Fibroblast of skin of left biceps (primary cell): ENCODE results near the gene MAP2K2.

Experiments
- DNase-seq, 2 experiments: peaks; one replicate each; pipeline ENCODE4 v3.0.0-alpha.2; 2013; ENCODE audit warnings: low read depth in 2 of 2

The MAP2K2 gene

GRCh38 chr19:4060621-4061177 is 63.2 kb downstream of the MAP2K2 start:
- no peak for DNase-seq

GRCh38 chr19:4059891-4060620 is 63.9 kb downstream of the MAP2K2 start:
- no peak for DNase-seq

- no peak for DNase-seq
Observed at GRCh38 chr19:4059453-4059871, 64.5 kb downstream of the MAP2K2 start.

- DNase-seq = no peak
Observed at GRCh38 chr19:4058693-4059452, 65.0 kb downstream of the MAP2K2 start.

- peak; percentile 15 to 20 for DNase-seq
Observed at GRCh38 chr19:4057931-4058692, 65.8 kb downstream of the MAP2K2 start.

- no peak for DNase-seq
Observed at GRCh38 chr19:4055209-4055552, 68.7 kb downstream of the MAP2K2 start.

GRCh38 chr19:4054441-4055208 is 69.3 kb downstream of the MAP2K2 start:
- DNase-seq = no peak

GRCh38 chr19:4053423-4054324 is 70.2 kb downstream of the MAP2K2 start:
- no peak for DNase-seq

GRCh38 chr19:4052993-4053422 is 70.9 kb downstream of the MAP2K2 start:
- no peak for DNase-seq

- no peak for DNase-seq
Observed at GRCh38 chr19:4052114-4052992, 71.6 kb downstream of the MAP2K2 start.

- no peak for DNase-seq
Observed at GRCh38 chr19:4051175-4052101, 72.5 kb downstream of the MAP2K2 start.

GRCh38 chr19:4049432-4049831 is 74.5 kb downstream of the MAP2K2 start:
- DNase-seq = no peak

- DNase-seq = no peak
Observed at GRCh38 chr19:4046946-4047683, 76.8 kb downstream of the MAP2K2 start.

GRCh38 chr19:4046362-4046691 is 77.6 kb downstream of the MAP2K2 start:
- no peak for DNase-seq

GRCh38 chr19:4045597-4046361 is 78.1 kb downstream of the MAP2K2 start:
- no peak for DNase-seq

GRCh38 chr19:4044990-4045465 is 78.9 kb downstream of the MAP2K2 start:
- no peak for DNase-seq
